GM19467 (cell line): ENCODE data around the gene FAM237B.

ENCODE experiments used
- ATAC-seq: cut with Tn5 transposase; IDR thresholded peaks from one replicate; pipeline ENCODE4 v1.9.1; 2021; ENCODE audit warnings: mild to moderate bottlenecking, moderate library complexity; ENCODE audit not compliant: unreplicated experiment

FAM237B gene

GRCh38 chr7:90298145-90299038, 22.7 kb downstream of the FAM237B start:
- peak; percentile 66 for ATAC-seq

GRCh38 chr7:90290244-90291113, 30.6 kb downstream of the FAM237B start:
- ATAC-seq = no peak

- ATAC-seq = no peak
Measured at GRCh38 chr7:90288154-90288553, 33.0 kb downstream of the FAM237B start.

- ATAC-seq = no peak
Measured at GRCh38 chr7:90276033-90276728, 44.9 kb downstream of the FAM237B start.

GRCh38 chr7:90274161-90274560, 46.9 kb downstream of the FAM237B start:
- no peak for ATAC-seq

GRCh38 chr7:90272242-90272641, 48.9 kb downstream of the FAM237B start:
- no peak for ATAC-seq

GRCh38 chr7:90271753-90272152, 49.4 kb downstream of the FAM237B start:
- no peak for ATAC-seq

- ATAC-seq = no peak
Measured at GRCh38 chr7:90270431-90271178, 50.5 kb downstream of the FAM237B start.

GRCh38 chr7:90269163-90269562, 51.9 kb downstream of the FAM237B start:
- no peak for ATAC-seq

- ATAC-seq = no peak
Measured at GRCh38 chr7:90267263-90267858, 53.7 kb downstream of the FAM237B start.

- ATAC-seq = no peak
Measured at GRCh38 chr7:90266808-90267207, 54.3 kb downstream of the FAM237B start.
